ENCODE data around the gene ARFGAP1. TPM values are rescaled to one million over a fixed set of nuclear protein-coding genes. Genes with fewer than 3 reads are reported as not detected.

ARFGAP1 gene
- total and polyA plus RNA-seq, 2 donors (not counting 3 experiments of a cell fraction or from before 2014, with no cell fraction given) = 93.7 to 126 TPM

GRCh38 chr20:63315731-63316491 is 43.3 kb downstream of the ARFGAP1 start:
- BruUV-seq (replicated peaks) = no TSS peak
- FAIRE-seq = no peak

GRCh38 chr20:63316502-63316921 is 43.9 kb downstream of the ARFGAP1 start:
- intact Hi-C loops (cut with micrococcal nuclease) (no loop called here), dilution Hi-C loops (cut with MboI; ENCODE audit: extremely low pct_ligation_motif_present, low sequenced_read_pairs) (no loop called here)
- no peak for FAIRE-seq
- no TSS peak for BruUV-seq (replicated peaks)
- no peak for DNase-seq (ENCODE audit: low read depth, low spot score)
- Histone ChIP-seq H3K27me3 (ENCODE audit: control insufficient read depth in 2 of 2, insufficient read depth in 2 of 2, low read length in 2 of 2) (no peaks in the 10 kb centered on the region), H3K9me3 (replicated peaks; ENCODE audit: control insufficient read depth, insufficient read depth, low read length) (no peaks in the 10 kb centered on the region), H3K36me3 (ENCODE audit: control insufficient read depth in 2 of 2, extremely low read depth in 1 of 2, insufficient read depth in 2 of 2, low read length in 2 of 2) (no peaks in the 10 kb centered on the region), H4K20me1 (replicated peaks; ENCODE audit: control insufficient read depth, extremely low read depth, insufficient read depth, low read length) (no peaks in the 10 kb centered on the region), H3K4me1 (ENCODE audit: control insufficient read depth, extremely low read depth, insufficient read depth, low read length) (no peaks in the 10 kb centered on the region), H3K9ac (replicated peaks; ENCODE audit: extremely low read depth, insufficient read depth, low read length) (no peak overlapping the region), H3K4me3 (replicated peaks in 1 of 3; ENCODE audit: insufficient read depth in 1 of 3, low read depth in 1 of 3, low read length in 3 of 3) (no peak overlapping the region), H3K79me2 (ENCODE audit: control insufficient read depth, insufficient read depth, low read length) (no peaks in the 10 kb centered on the region), H3K4me2 (ENCODE audit: insufficient read depth, low read length) (no peak overlapping the region), H2AFZ (ENCODE audit: low read depth, low read length) (no peak overlapping the region), H3K27ac (ENCODE audit: insufficient read depth, low read depth, low read length) (no peak overlapping the region), H3K9me1 (replicated peaks; ENCODE audit: control insufficient read depth, extremely low read depth, insufficient read depth, low read length) (no peaks in the 10 kb centered on the region)
- CTCF ChIA-PET = interaction anchor here (1.9 to 2.1 kb wide), 3 partner anchors 16 to 93 kb away, joined by 4 to 11 read pairs (median 8); no protein-coding TSS in a partner anchor
- TF ChIP-seq GATA2 (IDR thresholded peaks at IDR 0.05; ENCODE audit: insufficient read depth, insufficient read length, low read depth, low read length) (no peak), POLR2AphosphoS5 (IDR thresholded peaks at IDR 0.05; ENCODE audit: insufficient read depth, low read depth, low read length) (no peak), JUN (IDR thresholded peaks at IDR 0.05; ENCODE audit: borderline replicate concordance, insufficient read depth, insufficient read length, low read depth) (no peak)
- TF ChIP-seq, protein P1, sequence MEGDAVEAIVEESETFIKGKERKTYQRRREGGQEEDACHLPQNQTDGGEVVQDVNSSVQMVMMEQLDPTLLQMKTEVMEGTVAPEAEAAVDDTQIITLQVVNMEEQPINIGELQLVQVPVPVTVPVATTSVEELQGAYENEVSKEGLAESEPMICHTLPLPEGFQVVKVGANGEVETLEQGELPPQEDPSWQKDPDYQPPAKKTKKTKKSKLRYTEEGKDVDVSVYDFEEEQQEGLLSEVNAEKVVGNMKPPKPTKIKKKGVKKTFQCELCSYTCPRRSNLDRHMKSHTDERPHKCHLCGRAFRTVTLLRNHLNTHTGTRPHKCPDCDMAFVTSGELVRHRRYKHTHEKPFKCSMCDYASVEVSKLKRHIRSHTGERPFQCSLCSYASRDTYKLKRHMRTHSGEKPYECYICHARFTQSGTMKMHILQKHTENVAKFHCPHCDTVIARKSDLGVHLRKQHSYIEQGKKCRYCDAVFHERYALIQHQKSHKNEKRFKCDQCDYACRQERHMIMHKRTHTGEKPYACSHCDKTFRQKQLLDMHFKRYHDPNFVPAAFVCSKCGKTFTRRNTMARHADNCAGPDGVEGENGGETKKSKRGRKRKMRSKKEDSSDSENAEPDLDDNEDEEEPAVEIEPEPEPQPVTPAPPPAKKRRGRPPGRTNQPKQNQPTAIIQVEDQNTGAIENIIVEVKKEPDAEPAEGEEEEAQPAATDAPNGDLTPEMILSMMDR (IDR thresholded peaks at IDR 0.05; ENCODE audit: extremely low read depth in 1 of 2, insufficient read depth in 1 of 2, low read depth in 1 of 2, low read length in 2 of 2) = no peak
- POLR2A ChIA-PET = no interaction called here

More at GRCh38 chr20:63315731-63316491, 43.3 kb downstream of the ARFGAP1 start:
- Histone ChIP-seq H3K9me3 (replicated peaks; ENCODE audit: control insufficient read depth, insufficient read depth, low read length) (no peaks in the 10 kb centered on the region), H3K79me2 (ENCODE audit: control insufficient read depth, insufficient read depth, low read length) (no peaks in the 10 kb centered on the region), H3K27me3 (ENCODE audit: control insufficient read depth in 2 of 2, insufficient read depth in 2 of 2, low read length in 2 of 2) (no peaks in the 10 kb centered on the region), H3K36me3 (ENCODE audit: control insufficient read depth in 2 of 2, extremely low read depth in 1 of 2, insufficient read depth in 2 of 2, low read length in 2 of 2) (no peaks in the 10 kb centered on the region), H3K4me1 (ENCODE audit: control insufficient read depth, extremely low read depth, insufficient read depth, low read length) (no peaks in the 10 kb centered on the region), H3K4me2 (ENCODE audit: insufficient read depth, low read length) (no peak overlapping the region), H3K27ac (ENCODE audit: insufficient read depth, low read depth, low read length) (no peak overlapping the region), H3K9ac (replicated peaks; ENCODE audit: extremely low read depth, insufficient read depth, low read length) (no peak overlapping the region), H4K20me1 (replicated peaks; ENCODE audit: control insufficient read depth, extremely low read depth, insufficient read depth, low read length) (no peaks in the 10 kb centered on the region), H2AFZ (ENCODE audit: low read depth, low read length) (no peak overlapping the region), H3K4me3 (replicated peaks in 1 of 3; ENCODE audit: insufficient read depth in 1 of 3, low read depth in 1 of 3, low read length in 3 of 3) (no peak overlapping the region), H3K9me1 (replicated peaks; ENCODE audit: control insufficient read depth, extremely low read depth, insufficient read depth, low read length) (no peaks in the 10 kb centered on the region)
- dilution Hi-C loops (cut with MboI; ENCODE audit: extremely low pct_ligation_motif_present, low sequenced_read_pairs) = no loop called here
- POLR2A ChIA-PET = no interaction called here
- CTCF ChIA-PET = interaction anchor here (2.1 kb wide), 1 partner anchor 66 kb away, joined by 11 read pairs; no protein-coding TSS in a partner anchor
- TF ChIP-seq POLR2AphosphoS5 (IDR thresholded peaks at IDR 0.05; ENCODE audit: insufficient read depth, low read depth, low read length) = no peak
- TF ChIP-seq, protein P1 (IDR thresholded peaks at IDR 0.05; ENCODE audit: extremely low read depth in 1 of 2, insufficient read depth in 1 of 2, low read depth in 1 of 2, low read length in 2 of 2) = no peak
- intact Hi-C loops (cut with micrococcal nuclease) = no loop called here
- DNase-seq (ENCODE audit: low read depth, low spot score) = no peak
